ENCODE measurements around the gene SCUBE3. TPM values are rescaled to one million over a fixed set of nuclear protein-coding genes. Genes with fewer than 3 reads are reported as not detected.

The SCUBE3 gene
- total RNA-seq, 2 donors from 2014 or later = 75.6 to 101 TPM

DNA sequence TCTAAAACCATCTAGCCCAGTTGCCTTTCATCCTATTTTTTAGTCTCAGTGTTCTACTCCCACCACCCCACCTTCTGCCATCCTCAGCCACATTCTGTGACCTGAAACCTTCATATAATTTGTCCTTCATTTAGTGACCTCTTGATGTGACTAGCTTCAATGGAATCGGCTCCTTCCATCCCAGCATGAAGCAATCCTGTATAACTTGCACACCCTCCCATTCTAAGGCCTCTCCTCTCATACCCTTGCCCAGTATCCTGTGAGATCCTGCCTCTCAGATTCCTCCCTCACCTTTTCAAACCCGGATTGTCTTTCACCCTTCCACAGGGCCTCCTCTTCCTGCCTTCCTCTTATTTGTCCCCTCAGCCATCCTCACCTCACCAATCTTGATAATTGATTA is 48.8 kb downstream of the SCUBE3 start:
- H3K4me3 ChIP-seq = no peak overlapping the region
- TF ChIP-seq, protein P1, sequence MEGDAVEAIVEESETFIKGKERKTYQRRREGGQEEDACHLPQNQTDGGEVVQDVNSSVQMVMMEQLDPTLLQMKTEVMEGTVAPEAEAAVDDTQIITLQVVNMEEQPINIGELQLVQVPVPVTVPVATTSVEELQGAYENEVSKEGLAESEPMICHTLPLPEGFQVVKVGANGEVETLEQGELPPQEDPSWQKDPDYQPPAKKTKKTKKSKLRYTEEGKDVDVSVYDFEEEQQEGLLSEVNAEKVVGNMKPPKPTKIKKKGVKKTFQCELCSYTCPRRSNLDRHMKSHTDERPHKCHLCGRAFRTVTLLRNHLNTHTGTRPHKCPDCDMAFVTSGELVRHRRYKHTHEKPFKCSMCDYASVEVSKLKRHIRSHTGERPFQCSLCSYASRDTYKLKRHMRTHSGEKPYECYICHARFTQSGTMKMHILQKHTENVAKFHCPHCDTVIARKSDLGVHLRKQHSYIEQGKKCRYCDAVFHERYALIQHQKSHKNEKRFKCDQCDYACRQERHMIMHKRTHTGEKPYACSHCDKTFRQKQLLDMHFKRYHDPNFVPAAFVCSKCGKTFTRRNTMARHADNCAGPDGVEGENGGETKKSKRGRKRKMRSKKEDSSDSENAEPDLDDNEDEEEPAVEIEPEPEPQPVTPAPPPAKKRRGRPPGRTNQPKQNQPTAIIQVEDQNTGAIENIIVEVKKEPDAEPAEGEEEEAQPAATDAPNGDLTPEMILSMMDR (IDR thresholded peaks at IDR 0.05) = no peak
- no peaks in the 10 kb centered on the region for H3K9me3 ChIP-seq
- no peak for ATAC-seq (ENCODE audit: insufficient number of reproducible peaks, low FRiP score, low read depth)
- H3K4me1 ChIP-seq (ENCODE audit: control insufficient read depth in 1 of 2, low read depth in 2 of 2) = peaks cover 11 to 39% of the 10 kb centered on the region in 2 donors
- DNase-seq (ENCODE audit: low spot score) = no peak
- no peaks in the 10 kb centered on the region for H3K27me3 ChIP-seq (replicated peaks; ENCODE audit: insufficient read depth)
- H3K27ac ChIP-seq = no peak overlapping the region
- no peaks in the 10 kb centered on the region for H3K36me3 ChIP-seq

DNA sequence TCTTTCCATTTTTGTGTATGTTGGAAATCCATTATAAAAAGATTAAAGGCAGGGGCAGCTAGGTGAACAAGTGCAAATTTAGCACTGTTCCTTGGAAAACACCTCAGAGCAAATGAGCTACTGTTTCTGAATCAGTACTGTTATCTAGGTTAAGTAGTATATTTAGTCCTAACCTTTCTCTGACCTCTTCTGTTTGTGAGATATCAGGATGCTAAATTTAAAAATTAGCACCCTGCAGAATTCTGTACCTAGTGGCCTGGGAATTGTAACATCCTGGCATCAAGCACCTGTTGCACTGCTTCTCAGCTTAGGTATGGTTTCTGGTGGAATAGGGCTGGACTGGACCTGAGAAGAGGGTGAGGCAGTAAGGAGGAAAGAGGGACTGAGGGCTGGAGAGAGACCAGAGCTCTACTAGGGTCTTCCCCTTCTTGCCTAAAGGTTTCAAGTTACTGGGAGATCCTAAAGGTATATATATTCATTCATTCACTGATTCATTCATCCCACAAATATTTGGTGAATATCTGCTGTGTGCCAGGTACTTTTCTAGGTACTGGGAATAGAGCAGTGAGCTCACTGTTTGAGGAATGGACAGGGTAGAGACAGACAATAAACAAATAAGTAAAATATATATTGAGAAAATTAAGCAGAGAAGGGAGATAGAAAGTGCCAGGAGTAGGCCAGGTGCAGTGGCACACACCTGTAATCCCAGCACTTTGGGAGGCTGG is 51.0 kb downstream of the SCUBE3 start:
- ATAC-seq (ENCODE audit: insufficient number of reproducible peaks, low FRiP score, low read depth) (no peak), DNase-seq (ENCODE audit: low spot score) (no peak)
- H3K27me3 ChIP-seq (replicated peaks; ENCODE audit: insufficient read depth) = no peaks in the 10 kb centered on the region
- no peaks in the 10 kb centered on the region for H3K9me3 ChIP-seq
- H3K4me1 ChIP-seq (ENCODE audit: control insufficient read depth in 1 of 2, low read depth in 2 of 2) = peaks cover 6 to 30% of the 10 kb centered on the region in 2 donors
- no peak overlapping the region for H3K27ac ChIP-seq
- H3K36me3 ChIP-seq = no peaks in the 10 kb centered on the region
- TF ChIP-seq, protein P1 (IDR thresholded peaks at IDR 0.05) = no peak
- H3K4me3 ChIP-seq = no peak overlapping the region

DNA sequence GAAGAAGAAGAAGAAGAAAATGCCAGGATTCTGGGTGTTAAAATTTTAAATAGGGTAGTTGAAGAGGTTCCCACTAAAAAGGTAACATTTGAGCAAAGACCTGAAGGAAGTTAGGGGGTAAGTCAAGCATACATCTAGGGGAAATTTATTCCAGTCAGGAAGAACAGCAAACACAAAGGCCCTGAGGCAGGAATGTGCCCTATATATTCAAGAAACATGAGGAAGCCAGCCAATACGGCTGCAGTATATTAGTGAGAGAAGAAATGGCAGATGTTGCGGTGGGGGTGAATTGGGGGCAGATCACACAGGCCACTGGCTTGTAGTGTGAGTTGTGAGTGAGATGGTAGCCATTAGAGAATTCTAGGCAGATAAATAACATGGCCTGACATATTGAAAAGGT is 51.8 kb downstream of the SCUBE3 start:
- ATAC-seq (ENCODE audit: insufficient number of reproducible peaks, low FRiP score, low read depth) = no peak
- no peak overlapping the region for H3K4me3 ChIP-seq
- TF ChIP-seq, protein P1 (IDR thresholded peaks at IDR 0.05) = no peak
- peaks cover 3 to 24% of the 10 kb centered on the region in 2 donors for H3K4me1 ChIP-seq (ENCODE audit: control insufficient read depth in 1 of 2, low read depth in 2 of 2)
- H3K27me3 ChIP-seq (replicated peaks; ENCODE audit: insufficient read depth) = no peaks in the 10 kb centered on the region
- no peak for DNase-seq (ENCODE audit: low spot score)
- H3K27ac ChIP-seq = no peak overlapping the region
- no peaks in the 10 kb centered on the region for H3K9me3 ChIP-seq
- no peaks in the 10 kb centered on the region for H3K36me3 ChIP-seq

DNA sequence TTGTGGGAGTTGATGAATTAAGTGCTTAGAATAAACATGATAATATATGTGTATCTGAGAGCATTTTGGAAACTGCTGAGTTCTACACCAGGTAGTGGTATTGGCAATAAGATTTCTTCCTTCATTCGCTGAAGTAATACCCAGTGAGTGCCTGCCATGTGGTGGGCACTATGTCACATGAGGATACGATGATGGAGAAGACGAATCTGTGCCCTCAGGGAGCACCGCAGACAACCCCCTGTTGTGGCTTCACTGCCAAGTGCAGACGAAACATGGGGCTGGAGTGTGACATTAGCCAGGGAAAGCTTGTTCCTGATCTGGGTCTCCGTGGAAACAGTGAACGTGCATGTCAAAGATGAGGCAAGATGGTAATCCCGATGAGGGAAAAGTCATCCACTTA is 53.7 kb downstream of the SCUBE3 start:
- Histone ChIP-seq H3K4me3 (no peak overlapping the region), H3K27ac (no peak overlapping the region), H3K36me3 (no peaks in the 10 kb centered on the region), H3K9me3 (no peaks in the 10 kb centered on the region), H3K27me3 (replicated peaks; ENCODE audit: insufficient read depth) (no peaks in the 10 kb centered on the region), H3K4me1 (ENCODE audit: control insufficient read depth in 1 of 2, low read depth in 2 of 2) (peaks cover 3 to 18% of the 10 kb centered on the region in 2 donors)
- TF ChIP-seq, protein P1 (IDR thresholded peaks at IDR 0.05) = no peak
- DNase-seq (ENCODE audit: low spot score) (no peak), ATAC-seq (ENCODE audit: insufficient number of reproducible peaks, low FRiP score, low read depth) (no peak)

DNA sequence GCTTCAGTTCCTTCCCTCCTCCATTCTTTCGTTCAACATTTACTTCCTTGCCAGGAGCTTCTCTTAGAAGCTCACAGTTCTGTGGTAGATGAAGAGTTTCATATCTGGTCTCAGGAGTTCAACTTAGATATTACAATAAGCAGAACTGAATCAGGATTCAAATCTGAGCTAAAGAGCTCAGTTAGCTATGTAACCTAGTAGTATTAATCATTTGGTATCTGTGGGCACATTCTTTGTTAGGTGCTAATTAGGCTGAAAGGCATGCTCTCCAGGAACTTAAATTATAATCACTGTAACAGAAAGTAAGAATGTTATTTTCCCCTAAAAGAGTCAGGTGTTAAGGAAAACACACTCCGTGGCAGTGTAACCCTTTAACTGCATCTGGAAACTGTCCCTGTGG is 54.1 kb downstream of the SCUBE3 start:
- no peak for DNase-seq (ENCODE audit: low spot score)
- peaks cover 3 to 18% of the 10 kb centered on the region in 2 donors for H3K4me1 ChIP-seq (ENCODE audit: control insufficient read depth in 1 of 2, low read depth in 2 of 2)
- no peak overlapping the region for H3K4me3 ChIP-seq
- no peaks in the 10 kb centered on the region for H3K36me3 ChIP-seq
- H3K27ac ChIP-seq = no peak overlapping the region
- H3K9me3 ChIP-seq = no peaks in the 10 kb centered on the region
- no peak for ATAC-seq (ENCODE audit: insufficient number of reproducible peaks, low FRiP score, low read depth)
- TF ChIP-seq, protein P1 (IDR thresholded peaks at IDR 0.05) = no peak
- no peaks in the 10 kb centered on the region for H3K27me3 ChIP-seq (replicated peaks; ENCODE audit: insufficient read depth)
